Neutrophil (primary cell): ENCODE measurements around the gene WAPL.

Source experiments
- H3K27ac ChIP-seq: fragments of 200-600 bp; sonication (generic); 2 replicates; pipeline ENCODE4 v1.5.1; 2016; ENCODE audit warnings: mild to moderate bottlenecking, moderate library complexity
- H3K27me3 ChIP-seq: fragments of 200-600 bp; sonication (generic); 2 replicates; pipeline ENCODE4 v1.6.0; 2016; ENCODE audit warnings: mild to moderate bottlenecking
- H3K36me3 ChIP-seq: fragments of 200-600 bp; sonication (generic); 2 replicates; pipeline ENCODE4 v1.5.1; 2017
- H3K4me1 ChIP-seq, 2 experiments: fragments of 200-600 bp in 1 of 2; sonication (generic) in 1 of 2; 1 replicate in 1 of 2; 2 replicates in 1 of 2; pipeline versions ENCODE4 v1.5.1 to v1.6.1; 2013 to 2016; ENCODE audit warnings: low read depth in 1 of 2, low read length in 1 of 2, mild to moderate bottlenecking in 1 of 2, moderate library complexity in 1 of 2; ENCODE audit not compliant: control insufficient read depth in 1 of 2, insufficient read depth in 1 of 2
- H3K4me3 ChIP-seq, 2 experiments: fragments of 200-600 bp in 1 of 2; sonication (generic) in 1 of 2; 1 replicate in 1 of 2; 2 replicates in 1 of 2; pipeline ENCODE4 v1.5.1; 2013 to 2016; ENCODE audit warnings: low read depth in 1 of 2, low read length in 1 of 2, mild to moderate bottlenecking in 1 of 2, moderate library complexity in 1 of 2
- H3K9me3 ChIP-seq: fragments of 200-600 bp; sonication (generic); 2 replicates; pipeline ENCODE4 v1.5.1; 2016
- CTCF ChIP-seq: fragments of 200-600 bp; sonication (generic); IDR thresholded peaks from 2 replicates; pipeline ENCODE4 v1.5.1; 2016; ENCODE audit warnings: antibody characterized with exemption

Gene WAPL

DNA sequence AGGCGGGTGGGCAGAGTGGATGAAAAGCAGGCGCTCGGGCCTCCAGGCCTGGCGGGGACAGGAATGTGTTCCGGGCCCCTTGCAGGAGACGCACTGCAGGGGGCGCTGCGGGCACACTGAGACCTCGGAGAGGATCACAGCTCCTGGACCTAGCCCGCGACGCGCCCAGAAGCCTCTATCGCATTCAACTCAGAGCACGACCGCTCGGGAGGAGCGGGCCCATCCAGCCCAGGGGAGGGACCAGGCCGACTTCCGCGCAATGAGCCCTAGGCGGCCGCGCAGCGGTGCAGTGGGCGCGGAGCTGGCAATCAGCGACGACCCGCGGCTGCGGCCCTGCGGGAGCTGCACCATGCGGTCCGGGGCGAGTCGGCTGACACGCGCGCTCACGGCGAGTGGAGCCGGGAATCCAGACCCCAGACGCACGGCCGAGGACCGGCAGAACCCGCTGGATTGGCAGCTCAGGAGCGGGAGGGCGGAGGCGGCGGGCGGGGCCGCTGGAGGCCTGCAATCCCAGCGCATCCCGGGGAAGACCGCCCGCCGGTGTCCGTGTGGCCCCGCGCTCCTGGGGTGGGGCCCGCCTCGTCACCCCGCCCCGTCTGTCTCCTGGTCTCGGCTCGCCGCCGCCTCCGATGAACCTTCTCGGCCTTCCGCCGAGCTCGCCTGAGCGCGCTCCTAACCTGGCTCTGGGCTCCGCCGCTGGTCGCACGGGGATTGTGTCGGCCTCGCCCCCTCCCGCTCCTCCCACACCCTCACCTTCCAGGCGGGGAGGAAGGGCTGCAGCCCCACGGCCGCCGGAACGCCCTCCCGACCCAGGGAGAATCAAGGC, 121.5 kb downstream of the WAPL start:
- no peaks in the 10 kb centered on the region for H3K9me3 ChIP-seq

DNA sequence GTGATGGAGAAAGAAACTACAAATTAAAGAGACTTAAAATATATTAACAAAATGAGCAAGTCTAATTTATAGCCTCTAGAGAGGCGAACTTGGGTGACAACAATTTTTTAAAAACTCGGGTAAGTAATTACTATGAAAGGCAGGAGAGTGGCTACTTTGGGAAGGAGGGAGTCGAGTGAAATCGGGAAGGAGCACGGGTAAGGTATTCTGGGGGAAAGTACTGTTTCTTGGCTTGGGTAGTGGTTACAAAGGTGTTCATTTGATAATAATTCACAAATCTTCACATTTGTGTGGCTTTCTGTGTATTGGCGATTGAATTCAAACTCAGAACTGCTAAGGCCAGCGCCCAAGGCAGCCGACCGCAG, 122.1 kb downstream of the WAPL start:
- H3K4me3 ChIP-seq, result peak overlapping the region; percentile 43 to 56

More for the DNA sequence above, 121.5 kb downstream of the WAPL start:
- H3K27me3 ChIP-seq, result peaks cover 100% of the 10 kb centered on the region
- no peak for TF ChIP-seq CTCF
- H3K36me3 ChIP-seq, result no peaks in the 10 kb centered on the region
- no peak overlapping the region for H3K27ac ChIP-seq
- peak overlapping the region; percentile 43 to 56 for H3K4me3 ChIP-seq
- peaks cover 19 to 22% of the 10 kb centered on the region in 2 experiments for H3K4me1 ChIP-seq

GRCh38 chr10:86397120-86397519, 124.5 kb downstream of the WAPL start:
- Histone ChIP-seq H3K36me3 (no peaks in the 10 kb centered on the region), H3K27me3 (peaks cover 98% of the 10 kb centered on the region), H3K4me3 (no peak overlapping the region), H3K27ac (no peak overlapping the region), H3K4me1 (peaks cover 19 to 22% of the 10 kb centered on the region in 2 experiments), H3K9me3 (no peaks in the 10 kb centered on the region)
- no peak for TF ChIP-seq CTCF

More for the DNA sequence above, 122.1 kb downstream of the WAPL start:
- Histone ChIP-seq H3K27ac (no peak overlapping the region), H3K9me3 (no peaks in the 10 kb centered on the region), H3K27me3 (peaks cover 99% of the 10 kb centered on the region), H3K4me1 (peaks cover 19 to 22% of the 10 kb centered on the region in 2 experiments), H3K36me3 (no peaks in the 10 kb centered on the region)
- TF ChIP-seq CTCF, result no peak

DNA sequence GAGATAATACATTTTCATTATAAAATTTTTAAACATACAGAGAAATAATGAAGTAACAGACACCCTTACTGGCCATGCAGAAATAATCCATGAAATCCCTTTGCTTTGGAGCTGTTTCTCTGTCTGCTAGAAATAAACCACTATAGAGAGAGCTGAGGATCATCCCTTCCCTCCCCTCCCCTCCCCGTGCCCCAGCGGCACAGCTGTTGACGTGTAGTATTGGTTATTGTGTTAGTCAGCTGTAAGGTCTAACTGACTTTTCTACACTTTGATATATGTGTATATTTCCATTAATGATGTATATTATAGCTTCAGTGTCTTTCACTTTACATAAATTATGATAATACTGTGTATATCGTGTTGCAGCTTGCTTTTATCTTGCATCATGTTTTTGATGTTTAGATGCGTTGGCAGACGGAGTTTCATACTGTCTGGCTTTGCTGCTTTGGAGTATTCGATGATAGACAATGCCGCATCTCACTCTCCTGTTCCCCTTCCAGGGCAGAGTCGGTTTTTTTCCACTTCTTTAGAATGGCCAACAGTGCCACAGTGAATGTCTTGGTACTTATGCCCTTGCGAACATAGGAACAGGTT, 127.6 kb downstream of the WAPL start:
- no peak for TF ChIP-seq CTCF
- Histone ChIP-seq H3K36me3 (no peaks in the 10 kb centered on the region), H3K27ac (no peak overlapping the region), H3K27me3 (peaks cover 98% of the 10 kb centered on the region), H3K4me3 (no peak overlapping the region), H3K4me1 (peaks cover 0 to 6% of the 10 kb centered on the region in 2 experiments), H3K9me3 (no peaks in the 10 kb centered on the region)

- Histone ChIP-seq H3K27ac (no peak overlapping the region), H3K36me3 (no peaks in the 10 kb centered on the region), H3K27me3 (peaks cover 96% of the 10 kb centered on the region), H3K9me3 (no peaks in the 10 kb centered on the region), H3K4me1 (peaks cover 0 to 6% of the 10 kb centered on the region in 2 experiments), H3K4me3 (no peak overlapping the region)
- TF ChIP-seq CTCF, result no peak
These were observed 128.2 kb downstream of the WAPL start for GRCh38 chr10:86393362-86393761.
